HCT116 (cell line): ENCODE results near the gene NDC80. TPM values are rescaled to one million over a fixed set of nuclear protein-coding genes. Genes with fewer than 3 reads are reported as not detected.

ENCODE experiments used
- ATAC-seq: fragments of 200-7000 bp; cut with Tn5 transposase; 2 replicates; pipeline ENCODE4 v1.9.1; 2020; ENCODE audit warnings: mild to moderate bottlenecking, moderate library complexity
- BruUV-seq: library from RNA; stranded (reverse); fragments of 400-500 nt; replicated peaks from 2 replicates; lab custom pipeline; 2021; lab: Mats Ljungman, UMichigan
- CTCF ChIA-PET: fragments of 300-600 bp; sonication (Branson Sonifier 250); formaldehyde crosslinking; loops from one replicate; lab custom pipeline; 2021; ENCODE audit warnings: antibody characterized with exemption; lab: Charles Lee
- POLR2A ChIA-PET: fragments of 300-600, 350-600 bp; sonication (Branson Sonifier 250); formaldehyde crosslinking; loops from one replicate; lab custom pipeline; 2021; ENCODE audit warnings: antibody characterized with exemption; lab: Charles Lee
- RAD21 ChIA-PET, 2 experiments: fragments of 300-600 bp; sonication (Branson Sonifier 250); formaldehyde crosslinking; loops; one replicate each; lab custom pipeline; 2023; ENCODE audit warnings: low total read pairs in 2 of 2; ENCODE audit not compliant: uncharacterized antibody in 2 of 2, unreplicated experiment in 2 of 2, low non-redundant PET in 1 of 2; lab: Charles Lee
- DNase-seq: peaks from one replicate; pipeline ENCODE4 v3.0.0-alpha.2; 2010; ENCODE audit warnings: low read depth, low spot score
- H2AFZ ChIP-seq: fragments of 200-600 bp; shearing (Covaris generic), sonication (generic); 2 replicates; pipeline ENCODE4 v1.6.1; 2017; ENCODE audit warnings: low read depth, mixed run types, mixed read lengths, antibody characterized with exemption, low read length; ENCODE audit not compliant: poor library complexity, severe bottlenecking
- H3K27ac ChIP-seq: 2 replicates; pipeline ENCODE4 v1.5.1; 2012; ENCODE audit warnings: low read depth, low read length
- H3K27me3 ChIP-seq: fragments of 200-600 bp; sonication (generic); 2 replicates; pipeline ENCODE4 v1.6.1; 2016; ENCODE audit warnings: mixed run types, low read length, mixed read lengths; ENCODE audit not compliant: insufficient read depth
- H3K36me3 ChIP-seq, 2 experiments: fragments of 200-500 bp in 1 of 2; fragments of 200-600 bp in 1 of 2; sonication (Bioruptor generic) in 1 of 2; sonication (generic) in 1 of 2; 2 replicates each; pipeline versions ENCODE4 v1.5.1 to v1.6.1; 2014 to 2016; ENCODE audit warnings: low read length in 2 of 2, inconsistent platforms in 1 of 2, mixed read lengths in 1 of 2, mixed run types in 1 of 2; ENCODE audit not compliant: insufficient read depth in 2 of 2, control insufficient read depth in 1 of 2
- H3K4me1 ChIP-seq, 2 experiments: fragments of 200-600 bp in 1 of 2; sonication (generic) in 1 of 2; 2 replicates each; pipeline versions ENCODE4 v1.5.1 to v1.6.1; 2012 to 2017; ENCODE audit warnings: low read length in 2 of 2, inconsistent platforms in 1 of 2, mild to moderate bottlenecking in 1 of 2, mixed read lengths in 1 of 2, mixed run types in 1 of 2, moderate library complexity in 1 of 2; ENCODE audit not compliant: insufficient read depth in 2 of 2, control insufficient read depth in 1 of 2
- H3K4me2 ChIP-seq: fragments of 200-600 bp; sonication (generic); 2 replicates; pipeline ENCODE4 v1.6.1; 2017; ENCODE audit warnings: mixed run types, low read length, mixed read lengths
- H3K4me3 ChIP-seq, 2 experiments: fragments of 200-600 bp in 1 of 2; sonication (generic) in 1 of 2; replicated peaks in 1 of 2; 2 replicates each; pipeline ENCODE4 v1.5.1; 2011 to 2016; ENCODE audit warnings: low read length in 2 of 2, control low read depth in 1 of 2, low read depth in 1 of 2, mild to moderate bottlenecking in 1 of 2, mixed read lengths in 1 of 2, mixed run types in 1 of 2
- H3K79me2 ChIP-seq: fragments of 200-600 bp; sonication (generic); 2 replicates; pipeline ENCODE4 v1.6.1; 2017; ENCODE audit warnings: mild to moderate bottlenecking, mixed run types, low read length, moderate library complexity, mixed read lengths; ENCODE audit not compliant: insufficient read depth
- H3K9ac ChIP-seq: fragments of 200-600 bp; sonication (generic); 2 replicates; pipeline ENCODE4 v1.6.1; 2016; ENCODE audit warnings: low read length, mixed read lengths
- H3K9me2 ChIP-seq: fragments of 200-600 bp; sonication (generic), shearing (Covaris generic); 2 replicates; pipeline ENCODE4 v1.6.1; 2017; ENCODE audit warnings: mixed run types, mild to moderate bottlenecking, moderate library complexity; ENCODE audit not compliant: insufficient read depth
- H3K9me3 ChIP-seq, 2 experiments: fragments of 200-500 bp in 1 of 2; fragments of 200-600 bp in 1 of 2; sonication (Bioruptor generic) in 1 of 2; sonication (generic) in 1 of 2; 2 replicates each; pipeline ENCODE4 v1.6.1; 2014 to 2017; ENCODE audit warnings: low read length in 2 of 2, mixed read lengths in 2 of 2, inconsistent platforms in 1 of 2, low read depth in 1 of 2, mild to moderate bottlenecking in 1 of 2, mixed run types in 1 of 2, moderate library complexity in 1 of 2; ENCODE audit not compliant: control insufficient read depth in 1 of 2, insufficient read depth in 1 of 2
- H4K20me1 ChIP-seq: fragments of 200-600 bp; sonication (generic), shearing (Covaris generic); 2 replicates; pipeline ENCODE4 v1.6.1; 2017; ENCODE audit warnings: mixed run types, mild to moderate bottlenecking, moderate library complexity; ENCODE audit not compliant: insufficient read depth
- ATF3 ChIP-seq: IDR thresholded peaks from 2 replicates; pipeline ENCODE4 v1.6.1; 2012
- CEBPB ChIP-seq: IDR thresholded peaks from 2 replicates; pipeline ENCODE4 v1.6.1; 2012; ENCODE audit warnings: low read depth
- EZH2 ChIP-seq: fragments of 200-600 bp; sonication (generic); IDR thresholded peaks from 2 replicates; pipeline ENCODE4 v1.6.1; 2017; ENCODE audit warnings: antibody characterized with exemption, mixed run types
- FOSL1 ChIP-seq: IDR thresholded peaks from 2 replicates; pipeline ENCODE4 v1.6.1; 2012; ENCODE audit warnings: low read depth
- JUND ChIP-seq: IDR thresholded peaks from 2 replicates; pipeline ENCODE4 v1.6.1; 2012
- MAX ChIP-seq: IDR thresholded peaks from 2 replicates; pipeline ENCODE4 v1.6.1; 2012
- POLR2AphosphoS5 ChIP-seq: IDR thresholded peaks from 2 replicates; pipeline ENCODE4 v1.6.1; 2011; ENCODE audit warnings: mild to moderate bottlenecking, low read depth, low read length, moderate library complexity
- SP1 ChIP-seq: IDR thresholded peaks from 2 replicates; pipeline ENCODE4 v1.6.1; 2012; ENCODE audit warnings: low read depth
- TCF7L2 ChIP-seq: IDR thresholded peaks from 2 replicates; pipeline ENCODE4 v1.7.0; 2011; ENCODE audit warnings: borderline replicate concordance, inconsistent platforms; ENCODE audit not compliant: insufficient read depth, insufficient read length; ENCODE audit errors: extremely low read depth
- intact Hi-C: fragments of 100-400 bp; cut with micrococcal nuclease; formaldehyde crosslinking; loops from 2 replicates; pipeline ENCODE4 v1.10.0; 2022
- total RNA-seq: library from RNA; stranded (reverse); gene quantifications from one replicate; pipeline ENCODE4 v1.2.1, GENCODE V29; 2021; ENCODE audit not compliant: unreplicated experiment

The NDC80 gene
- total RNA-seq, 1 experiment from 2014 or later = 46.0 TPM

- H3K4me3 ChIP-seq = no peak overlapping the region
- CTCF ChIA-PET = no interaction called here
- H3K36me3 ChIP-seq = no peaks in the 10 kb centered on the region
- POLR2A ChIA-PET = no interaction called here
- H3K9me2 ChIP-seq = no peaks in the 10 kb centered on the region
- H3K4me1 ChIP-seq = peaks cover 0 to 6% of the 10 kb centered on the region in 2 experiments; a peak in 1 of 4 replicates
- intact Hi-C loops = no loop called here
- no peaks in the 10 kb centered on the region for H3K79me2 ChIP-seq
- DNase-seq (no peak), ATAC-seq (no peak)
- RAD21 ChIA-PET = no interaction called here
- no peak overlapping the region for H3K4me2 ChIP-seq
- BruUV-seq = no TSS peak
- TF ChIP-seq TCF7L2 (no peak), POLR2AphosphoS5 (no peak)
- no peak overlapping the region for H3K9ac ChIP-seq
- H2AFZ ChIP-seq = no peak overlapping the region
- H3K27ac ChIP-seq = no peak overlapping the region
- no peaks in the 10 kb centered on the region for H3K27me3 ChIP-seq
- H4K20me1 ChIP-seq = no peaks in the 10 kb centered on the region
- H3K9me3 ChIP-seq = no peaks in the 10 kb centered on the region
Observed at GRCh38 chr18:2625217-2625616, 53.9 kb downstream of the NDC80 start.

GRCh38 chr18:2627821-2628276 is 56.5 kb downstream of the NDC80 start:
- CTCF ChIA-PET = no interaction called here
- H2AFZ ChIP-seq = no peak overlapping the region
- H3K9ac ChIP-seq = no peak overlapping the region
- intact Hi-C loops = no loop called here
- no peaks in the 10 kb centered on the region for H3K79me2 ChIP-seq
- RAD21 ChIA-PET = no interaction called here
- POLR2A ChIA-PET = no interaction called here
- H4K20me1 ChIP-seq = no peaks in the 10 kb centered on the region
- ATAC-seq (peak; percentile 62), DNase-seq (peak; percentile 26)
- H3K27me3 ChIP-seq = no peaks in the 10 kb centered on the region
- peaks cover 0 to 6% of the 10 kb centered on the region in 2 experiments; a peak in 1 of 4 replicates for H3K4me1 ChIP-seq
- no peak overlapping the region for H3K27ac ChIP-seq
- no peaks in the 10 kb centered on the region for H3K9me3 ChIP-seq
- no peak overlapping the region for H3K4me3 ChIP-seq
- no TSS peak for BruUV-seq
- no peaks in the 10 kb centered on the region for H3K36me3 ChIP-seq
- H3K4me2 ChIP-seq = no peak overlapping the region
- no peaks in the 10 kb centered on the region for H3K9me2 ChIP-seq
- peak; percentile 59; the same call in 1 of the 2 replicates for TF ChIP-seq ATF3
- no peak for TF ChIP-seq POLR2AphosphoS5
- no peak for TF ChIP-seq EZH2
- TF ChIP-seq CEBPB = peak; percentile 80
- peak; percentile 26; the same call in 1 of the 2 replicates for TF ChIP-seq SP1
- 0 out of 2 replicates have a peak, but pooled peaks have one; percentile 23 for TF ChIP-seq FOSL1
- TF ChIP-seq JUND = peak; percentile 49
- TF ChIP-seq MAX = no peak
